Hematopoietic multipotent progenitor cell treated with erythropoietin and hydrocortisone succinate and interleukin-3 and kit ligand, for 15 days (in vitro differentiated cells): ENCODE measurements around the gene KLHL11.
A peak's percentile ranks its signal among the peaks of the same experiment; 100 is the strongest.

Experiments
- DNase-seq: peaks from one replicate; pipeline ENCODE4 v3.0.0-alpha.2; 2015; ENCODE audit warnings: low spot score

Gene KLHL11

GRCh38 chr17:41864836-41865595 is at the start of gene KLHL11:
Gene KLHL11 (minus strand): TSS chr17:41865423. CDS start chr17:41865370, 53 bp downstream.
- DNase-seq = peak; percentile 90

- no peak for DNase-seq
Measured at GRCh38 chr17:41915020-41915419, 49.8 kb upstream of the KLHL11 start.

- no peak for DNase-seq
Measured at GRCh38 chr17:41914358-41914766, 49.1 kb upstream of the KLHL11 start.

GRCh38 chr17:41913798-41914197 is 48.6 kb upstream of the KLHL11 start:
- no peak for DNase-seq

- DNase-seq = no peak
Measured at GRCh38 chr17:41912925-41913324, 47.7 kb upstream of the KLHL11 start.

- no peak for DNase-seq
Measured at GRCh38 chr17:41910701-41911391, 45.6 kb upstream of the KLHL11 start.

GRCh38 chr17:41909088-41909487 is 43.9 kb upstream of the KLHL11 start:
- DNase-seq = no peak

- DNase-seq = no peak
Measured at GRCh38 chr17:41907633-41908539, 42.7 kb upstream of the KLHL11 start.

- no peak for DNase-seq
Measured at GRCh38 chr17:41907185-41907556, 41.9 kb upstream of the KLHL11 start.

GRCh38 chr17:41906465-41907184 is 41.4 kb upstream of the KLHL11 start:
- no peak for DNase-seq

GRCh38 chr17:41905172-41905571 is 39.9 kb upstream of the KLHL11 start:
- no peak for DNase-seq

GRCh38 chr17:41904242-41904841 is 39.1 kb upstream of the KLHL11 start:
- DNase-seq = no peak

- DNase-seq = no peak
Measured at GRCh38 chr17:41901646-41902045, 36.4 kb upstream of the KLHL11 start.

- DNase-seq = no peak
Measured at GRCh38 chr17:41896726-41897125, 31.5 kb upstream of the KLHL11 start.

- DNase-seq = no peak
Measured at GRCh38 chr17:41895617-41896016, 30.4 kb upstream of the KLHL11 start.

- no peak for DNase-seq
Measured at GRCh38 chr17:41894791-41895331, 29.6 kb upstream of the KLHL11 start.

- DNase-seq = no peak
Measured at GRCh38 chr17:41893384-41893783, 28.2 kb upstream of the KLHL11 start.

GRCh38 chr17:41892021-41892376 is 26.8 kb upstream of the KLHL11 start:
- DNase-seq = no peak

- DNase-seq = no peak
Measured at GRCh38 chr17:41891135-41892020, 26.2 kb upstream of the KLHL11 start.

GRCh38 chr17:41888332-41888965 is 23.2 kb upstream of the KLHL11 start:
- DNase-seq = no peak
